HG02938 (cell line): ENCODE measurements around the gene TENM3.
A peak's percentile ranks its signal among the peaks of the same experiment; 100 is the strongest.

Source experiments
- ATAC-seq: cut with Tn5 transposase; IDR thresholded peaks from one replicate; pipeline ENCODE4 v1.9.1; 2021; ENCODE audit warnings: mild to moderate bottlenecking, moderate library complexity; ENCODE audit not compliant: unreplicated experiment

TENM3 gene

DNA sequence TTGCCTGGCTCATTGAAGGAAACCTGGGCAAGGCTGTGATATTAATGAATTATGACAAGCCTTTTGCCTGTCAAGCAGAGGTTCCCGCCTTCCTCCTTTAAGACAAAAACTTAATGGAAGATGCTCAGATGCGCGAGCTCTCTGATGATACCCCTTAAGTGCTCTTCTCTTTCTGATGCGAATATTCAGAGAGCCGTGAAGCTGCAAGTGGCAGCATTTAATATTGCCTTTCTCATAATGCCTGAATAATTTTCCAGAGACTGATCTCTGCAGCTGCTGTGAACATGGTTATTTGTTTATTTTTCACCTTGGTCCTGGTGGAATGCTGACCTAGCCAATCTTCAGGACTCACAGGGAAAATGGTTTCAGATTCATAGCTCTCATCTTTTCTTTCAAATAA lies 251.8 kb downstream of the TENM3 start:
- no peak for ATAC-seq

DNA sequence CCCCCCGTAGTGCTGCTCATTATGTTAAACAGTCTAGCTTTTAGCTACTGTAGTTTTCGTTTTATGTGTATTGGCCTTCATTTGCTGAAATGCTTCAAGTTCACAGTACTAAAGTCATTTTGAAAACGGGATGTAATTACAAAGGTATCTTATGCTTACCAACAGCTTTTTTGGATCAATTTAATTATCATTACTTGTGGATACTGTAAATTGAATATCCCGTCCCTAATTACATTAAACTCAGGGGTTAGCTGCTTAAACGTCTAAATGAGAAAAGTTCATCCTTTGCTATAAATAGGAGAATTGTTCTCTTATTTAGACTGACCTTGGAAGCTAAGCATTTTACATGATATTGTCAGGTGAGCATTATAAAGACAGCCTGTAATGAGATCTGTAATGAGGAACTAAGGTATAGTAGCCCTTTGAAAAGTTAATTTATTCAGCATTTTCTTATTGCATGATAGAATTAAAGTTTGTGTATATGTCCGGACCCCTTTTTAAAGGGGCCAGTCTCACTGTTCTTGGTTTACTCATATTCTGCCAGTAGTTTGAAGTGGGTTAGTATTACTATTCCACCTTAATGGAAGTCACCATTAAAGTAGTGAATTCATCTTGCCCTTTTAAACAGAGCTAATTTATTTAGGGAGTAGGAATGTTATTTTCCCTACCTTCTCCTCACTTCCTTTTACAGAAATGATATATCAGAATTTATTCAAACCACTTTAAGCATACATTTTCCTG lies 252.6 kb downstream of the TENM3 start:
- no peak for ATAC-seq

DNA sequence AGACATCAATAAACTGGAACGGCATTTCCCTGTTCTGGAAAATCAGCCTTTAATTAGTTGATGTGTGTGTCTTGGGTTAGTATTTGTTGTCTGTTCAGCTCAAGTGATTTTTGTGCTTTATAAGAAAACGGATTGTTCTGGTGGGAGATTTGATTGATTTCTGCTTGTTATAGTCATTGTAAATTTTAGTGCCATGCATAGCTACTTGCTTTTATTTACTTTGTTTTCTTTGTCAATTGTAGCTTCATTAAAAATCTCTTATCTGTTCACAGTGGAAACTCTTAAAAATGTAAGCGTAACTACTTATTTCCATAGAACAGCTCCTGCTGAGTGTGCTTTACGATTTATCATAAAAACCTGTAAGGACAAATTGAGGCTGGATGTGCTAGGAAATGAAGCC lies 253.2 kb downstream of the TENM3 start:
- no peak for ATAC-seq

DNA sequence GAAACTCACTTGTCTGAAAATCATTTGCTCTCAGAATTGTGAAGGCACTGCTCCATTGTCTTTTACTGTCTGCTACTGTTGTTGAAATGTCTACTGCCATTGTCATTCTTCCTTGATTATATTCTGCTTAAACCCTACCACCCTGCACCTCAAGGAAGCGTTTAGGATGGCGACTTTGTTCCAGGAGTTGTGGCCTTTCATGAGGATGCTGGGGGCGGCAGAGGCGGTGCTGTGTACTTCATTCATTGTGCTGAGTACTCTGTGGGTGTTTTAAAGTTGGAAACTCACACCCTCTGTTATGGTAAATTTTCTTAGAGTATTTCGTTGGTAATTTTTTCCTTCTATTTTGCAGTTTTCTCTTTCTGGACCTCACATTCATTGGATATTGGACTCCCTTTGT lies 258.9 kb downstream of the TENM3 start:
- ATAC-seq: no peak

DNA sequence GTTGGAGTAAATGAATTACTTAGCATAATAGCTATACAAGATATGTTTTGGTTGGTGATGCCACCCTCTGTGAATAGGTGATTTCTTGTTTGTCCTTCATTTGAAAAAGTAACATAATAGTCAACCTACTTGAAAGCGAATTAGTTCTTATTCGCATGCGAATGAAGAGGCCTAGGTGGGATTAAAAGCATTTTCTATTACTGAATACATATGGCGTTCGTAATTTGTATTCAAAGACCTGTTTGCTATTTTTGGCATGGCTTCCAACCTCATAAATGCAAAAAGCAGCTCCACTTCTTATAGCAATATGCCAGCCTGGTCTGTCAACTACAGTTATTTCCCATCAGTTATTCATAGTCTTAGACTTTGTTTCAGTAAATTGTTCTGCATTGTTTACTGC lies 261.3 kb downstream of the TENM3 start:
- no peak for ATAC-seq

DNA sequence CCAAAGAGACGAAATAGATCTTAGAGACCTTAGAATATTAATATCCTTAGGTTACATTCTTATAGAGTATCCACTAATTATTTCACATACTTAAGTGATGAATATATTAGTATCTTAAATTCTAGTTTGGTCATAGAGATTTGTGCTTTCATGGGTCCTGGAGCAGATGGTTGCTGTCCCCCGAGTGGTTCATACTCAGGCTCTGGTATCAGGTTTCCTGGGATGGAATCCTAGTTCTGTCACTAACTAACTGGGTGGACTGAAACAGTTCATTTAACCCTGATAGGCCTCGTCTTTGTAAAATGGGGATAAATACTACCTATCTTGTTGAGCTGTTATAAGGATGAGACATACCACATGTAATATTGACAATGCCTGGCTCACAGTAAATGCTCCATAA lies 264.6 kb downstream of the TENM3 start:
- no peak for ATAC-seq

DNA sequence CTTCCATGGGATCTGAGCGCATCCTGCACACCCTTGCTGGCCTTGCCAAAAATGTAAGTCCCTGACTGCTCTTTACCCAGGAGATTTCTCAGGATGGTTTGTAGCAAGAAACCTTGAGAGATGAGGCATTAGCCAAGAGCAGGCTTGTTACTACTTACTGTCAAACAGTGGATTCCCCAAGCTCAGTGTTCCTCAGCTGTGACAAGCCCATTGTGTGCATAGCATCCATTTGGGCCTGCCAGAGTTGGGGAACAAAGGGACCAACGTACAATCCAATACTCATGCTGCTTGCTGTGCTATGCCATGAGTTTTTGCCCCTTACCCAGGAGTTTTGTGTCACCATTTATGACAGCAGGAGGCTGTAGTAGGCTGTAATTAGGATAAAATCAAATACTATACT lies 267.6 kb downstream of the TENM3 start:
- ATAC-seq: no peak

DNA sequence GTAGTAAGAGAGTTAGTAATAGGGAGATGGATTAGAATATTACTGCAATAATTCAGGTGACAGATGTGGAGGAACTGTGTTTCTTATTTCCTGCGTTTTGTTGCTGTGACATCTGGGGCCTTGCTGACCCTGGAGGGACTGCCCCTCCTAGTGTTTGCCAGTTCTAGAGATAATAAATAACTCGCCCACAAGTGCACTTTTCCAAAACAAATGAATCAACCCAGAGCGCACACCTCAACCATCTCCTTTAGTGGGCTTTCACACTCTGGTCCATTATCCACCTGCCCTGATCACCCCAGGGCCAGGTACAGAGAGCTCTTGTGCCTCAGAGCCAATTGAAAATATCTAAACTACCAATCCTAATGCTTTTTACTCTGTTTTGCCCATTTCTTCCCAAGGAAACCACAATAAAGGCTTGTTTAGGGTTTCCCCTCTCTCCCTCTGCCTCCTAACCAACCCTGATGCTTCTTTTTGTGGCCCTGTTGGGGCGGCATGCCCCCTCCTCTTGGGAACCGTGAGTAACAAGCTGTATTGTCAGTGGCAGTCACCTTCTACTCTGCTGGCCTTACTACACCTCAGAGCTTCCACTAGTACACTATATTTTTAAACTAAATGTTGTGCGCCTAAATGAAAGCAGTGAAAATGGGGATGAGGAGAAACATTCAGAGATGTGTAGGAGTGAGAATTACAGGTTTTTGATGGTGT lies 270.5 kb downstream of the TENM3 start:
- ATAC-seq: peak; percentile 58

DNA sequence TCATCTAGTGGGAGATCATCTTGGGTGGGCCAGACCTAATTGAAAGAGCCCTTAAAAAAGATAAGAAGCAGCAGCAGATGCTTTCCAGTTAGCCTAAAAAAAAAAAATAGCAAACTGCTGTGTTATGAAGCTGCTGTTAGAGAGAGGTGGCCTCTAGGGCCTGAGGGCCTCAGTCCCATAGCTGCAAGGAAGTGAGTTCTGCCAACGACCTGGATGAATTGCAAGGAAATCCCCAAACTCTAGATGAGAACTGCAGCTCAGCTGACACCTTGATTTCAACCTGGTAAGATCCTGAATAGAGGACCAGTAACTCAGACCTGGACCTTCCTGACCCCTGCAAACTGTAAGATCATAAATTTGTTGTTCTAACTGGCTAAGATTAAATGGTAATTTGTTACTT lies 275.2 kb downstream of the TENM3 start:
- ATAC-seq: no peak

DNA sequence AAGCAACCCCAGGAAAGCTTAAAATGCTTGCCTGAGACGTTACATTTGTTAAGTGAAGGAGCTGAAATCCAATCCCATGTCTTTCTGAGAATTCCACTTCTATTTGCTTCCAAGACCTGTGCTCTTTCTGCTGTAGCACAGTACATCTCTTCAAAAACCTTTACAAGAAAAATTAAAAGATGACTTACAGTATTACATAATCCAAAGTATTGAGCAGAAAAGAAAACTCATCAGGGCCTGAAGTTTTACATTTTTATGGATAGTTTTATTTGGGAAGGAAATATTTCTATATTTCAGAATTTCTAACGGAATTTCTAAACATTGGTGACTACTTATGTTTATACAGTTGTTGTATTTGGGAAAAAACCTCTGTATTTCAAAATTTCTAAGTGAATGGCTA lies 276.3 kb downstream of the TENM3 start:
- no peak for ATAC-seq

DNA sequence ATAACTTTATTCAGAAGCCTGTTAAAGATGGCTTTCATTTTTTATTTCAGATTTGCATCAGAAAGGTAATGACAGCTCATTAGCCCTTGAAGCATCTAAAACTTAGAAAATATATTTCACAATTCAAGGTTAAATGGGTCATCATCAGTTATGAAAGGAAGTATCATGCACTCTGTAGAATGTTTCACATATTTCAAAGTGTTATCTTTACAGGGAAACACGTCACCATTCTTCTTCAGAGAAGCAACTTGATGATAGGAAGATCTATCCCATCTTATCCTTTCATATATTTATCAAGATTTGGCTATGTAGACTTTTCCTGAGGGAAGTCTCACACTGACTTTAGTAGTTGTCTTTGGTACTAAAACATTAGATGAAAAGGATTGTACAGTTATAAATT lies 277.8 kb downstream of the TENM3 start:
- ATAC-seq: no peak

DNA sequence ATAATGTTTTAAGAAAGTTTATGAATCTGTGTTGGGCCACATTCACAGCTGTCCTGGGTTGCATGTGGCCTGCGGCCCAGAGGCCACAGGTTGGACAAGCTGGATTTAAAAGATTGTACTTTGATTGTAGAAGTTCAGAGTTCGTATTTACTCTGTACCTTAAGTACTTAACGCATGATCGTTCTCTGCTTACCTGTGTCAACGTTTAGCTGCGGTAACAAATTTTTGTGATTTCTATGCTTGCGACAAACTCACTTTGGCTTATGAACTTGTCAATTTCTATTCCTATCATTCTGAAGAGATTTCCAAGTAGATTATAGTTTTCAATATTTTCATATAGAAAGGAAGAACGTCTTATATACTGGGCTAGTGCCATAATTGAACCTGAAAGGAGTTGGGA lies 285.6 kb downstream of the TENM3 start:
- ATAC-seq: no peak

DNA sequence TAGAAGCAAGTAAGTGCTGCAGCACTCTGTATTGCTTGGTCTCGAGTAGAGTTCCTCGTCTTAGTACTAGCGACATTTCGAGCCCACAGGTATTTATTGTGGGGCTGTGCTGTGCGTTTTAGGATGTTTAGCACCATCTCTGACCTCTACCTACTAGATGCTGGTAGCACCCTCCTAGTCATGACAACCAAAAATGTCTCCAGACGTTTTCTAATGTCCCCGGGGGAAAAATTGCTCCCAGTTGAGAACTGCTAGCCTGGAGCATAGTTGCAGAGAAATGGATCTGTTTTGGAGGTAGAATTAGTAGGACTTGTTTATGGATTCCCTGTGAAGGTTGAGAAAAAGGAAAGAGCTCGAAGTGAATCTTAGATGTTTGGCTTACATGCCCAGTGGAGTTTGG lies 287.2 kb downstream of the TENM3 start:
- ATAC-seq: no peak

DNA sequence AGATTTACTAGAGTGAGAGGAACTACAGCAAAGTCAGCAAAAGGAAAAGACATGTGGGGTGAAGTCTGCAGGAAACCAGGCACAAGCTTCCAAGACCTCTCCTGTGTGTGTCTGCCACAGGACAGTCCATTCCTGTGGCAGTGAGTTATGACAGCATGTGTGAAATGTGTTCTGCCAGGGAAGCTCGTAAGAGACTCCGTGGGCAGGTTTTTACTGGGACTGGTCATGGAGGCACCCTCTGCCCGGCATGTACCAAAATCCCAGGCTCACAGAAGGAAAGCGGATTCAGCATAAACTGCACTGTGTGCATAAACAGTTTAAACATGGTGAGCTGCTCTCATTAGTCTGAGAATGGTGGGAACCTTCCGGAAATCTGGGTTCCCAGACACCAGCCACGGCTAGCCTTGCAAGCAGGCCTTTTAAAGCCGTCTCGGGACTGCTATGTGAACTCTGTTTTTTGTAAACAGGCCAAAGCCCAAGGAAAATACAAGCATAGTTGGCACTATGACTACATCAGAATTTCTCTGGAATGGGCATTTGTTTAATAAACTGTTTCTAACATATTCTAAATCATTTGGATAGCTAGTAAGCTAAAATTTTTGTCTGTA lies 288.5 kb downstream of the TENM3 start:
- ATAC-seq: no peak

DNA sequence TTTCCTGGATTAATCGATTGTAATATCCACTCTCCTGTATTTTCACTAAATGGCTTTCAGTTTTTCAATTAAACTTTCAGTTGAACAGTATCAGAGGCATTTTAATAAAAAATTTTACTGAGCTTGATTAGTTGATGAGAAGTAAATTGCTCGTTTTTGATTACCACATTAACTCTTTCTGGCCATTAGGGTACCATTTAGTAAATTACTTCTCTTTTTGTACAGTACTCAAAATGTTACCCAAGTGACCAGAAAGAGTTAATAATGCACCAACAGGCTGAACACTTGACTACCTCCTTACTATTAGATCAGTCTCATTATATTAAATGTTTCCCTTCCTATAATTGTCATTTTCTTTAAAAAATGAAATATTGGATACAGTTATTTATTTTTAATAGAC lies 289.2 kb downstream of the TENM3 start:
- ATAC-seq: no peak

DNA sequence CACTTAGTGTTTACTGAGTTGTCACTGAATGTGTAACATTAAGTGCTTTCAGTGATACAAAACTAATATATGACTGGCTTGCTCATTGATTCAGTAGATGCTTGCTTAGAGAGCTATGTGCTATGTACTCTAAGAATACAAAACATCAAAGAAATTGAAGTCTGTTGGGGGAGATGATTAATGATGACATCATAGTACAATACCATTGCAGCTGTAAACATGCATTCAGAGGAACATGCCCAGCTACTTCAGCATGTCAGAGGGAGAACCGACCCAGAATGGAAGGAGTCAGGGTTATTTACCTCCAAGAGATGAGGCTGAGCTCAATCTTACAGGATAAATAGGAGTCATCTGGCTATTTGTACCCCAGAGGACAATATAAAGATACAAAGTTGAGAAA lies 290.8 kb downstream of the TENM3 start:
- ATAC-seq: no peak

DNA sequence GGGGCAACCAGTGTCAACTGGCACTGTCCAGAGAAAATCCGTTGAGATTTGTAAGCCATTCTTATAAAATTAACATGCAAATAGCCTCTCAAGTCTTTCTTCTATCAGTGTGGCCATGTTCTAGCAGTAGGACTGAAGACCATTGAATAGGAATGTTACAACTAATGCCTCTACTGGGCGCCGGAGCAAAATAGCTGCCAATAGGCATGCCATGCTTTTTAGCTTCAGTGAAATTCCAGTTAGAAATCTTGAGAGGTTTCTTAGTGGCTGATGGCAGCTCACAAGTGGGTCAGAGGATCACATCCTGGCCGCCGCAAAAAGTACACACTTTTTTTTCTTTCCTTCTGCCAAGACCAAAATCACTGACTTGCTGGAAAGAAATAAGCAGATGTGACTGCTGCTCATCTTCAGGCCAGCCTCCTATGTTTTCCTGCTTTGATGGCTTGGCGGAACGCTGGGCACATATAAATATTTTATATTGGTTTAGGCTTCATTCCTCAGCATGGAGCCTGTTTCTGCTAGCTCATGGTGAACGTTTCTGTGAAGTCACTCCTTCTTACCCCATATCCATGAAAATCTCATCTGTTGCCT lies 293.1 kb downstream of the TENM3 start:
- no peak for ATAC-seq

DNA sequence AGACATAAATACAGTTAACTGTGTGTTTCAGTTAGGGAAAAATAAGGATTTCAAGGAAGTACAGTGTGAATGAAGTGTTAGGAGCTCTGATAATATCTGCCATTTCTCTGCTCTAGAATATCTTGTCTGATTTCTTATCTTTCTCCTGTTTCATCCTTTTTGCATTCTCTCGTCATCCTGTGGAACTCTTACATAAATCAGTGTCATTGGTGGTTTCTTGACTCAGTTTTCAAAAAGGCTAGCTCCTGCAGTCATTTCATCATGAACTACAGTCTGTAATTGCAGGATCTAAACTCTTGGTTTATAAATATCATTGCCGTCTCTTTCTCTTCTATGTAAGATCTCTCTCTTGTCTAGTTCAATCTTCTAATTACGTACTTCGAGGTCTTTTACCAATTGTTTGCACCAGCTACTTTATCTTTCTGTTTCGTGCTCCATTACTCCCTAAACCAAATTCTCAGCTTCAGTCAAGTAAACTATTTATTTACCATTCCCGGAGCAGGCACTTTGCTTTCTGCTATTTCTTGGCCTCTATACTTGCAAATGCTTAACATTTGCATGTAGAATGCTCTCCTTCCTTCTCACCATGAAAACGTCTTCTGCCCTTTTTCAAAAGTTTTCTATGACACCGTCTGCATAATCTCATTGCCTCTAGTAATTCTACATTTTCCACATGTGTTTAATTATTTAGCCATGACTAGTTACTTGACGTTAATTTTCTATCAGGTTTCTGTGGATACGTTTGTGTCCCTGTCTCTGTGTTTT lies 294.0 kb downstream of the TENM3 start:
- no peak for ATAC-seq

DNA sequence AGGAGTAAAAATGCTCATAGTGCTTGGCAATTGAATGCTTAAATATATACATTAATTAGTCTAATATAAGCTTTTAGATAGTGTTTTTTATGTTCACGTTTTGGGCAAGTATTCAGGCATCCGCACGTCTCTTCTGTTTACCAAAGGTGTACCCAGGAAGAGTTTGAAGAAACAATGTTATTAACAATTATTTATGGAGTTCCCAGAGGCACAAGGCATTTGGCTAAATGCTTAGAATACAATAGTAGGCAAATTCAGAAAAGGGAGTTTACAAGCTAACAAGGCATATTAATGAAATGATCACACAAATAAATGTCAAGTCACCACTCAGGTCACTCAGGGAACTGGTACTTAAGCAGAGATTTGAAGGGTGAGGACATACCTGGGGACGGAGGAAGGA lies 294.8 kb downstream of the TENM3 start:
- no peak for ATAC-seq

DNA sequence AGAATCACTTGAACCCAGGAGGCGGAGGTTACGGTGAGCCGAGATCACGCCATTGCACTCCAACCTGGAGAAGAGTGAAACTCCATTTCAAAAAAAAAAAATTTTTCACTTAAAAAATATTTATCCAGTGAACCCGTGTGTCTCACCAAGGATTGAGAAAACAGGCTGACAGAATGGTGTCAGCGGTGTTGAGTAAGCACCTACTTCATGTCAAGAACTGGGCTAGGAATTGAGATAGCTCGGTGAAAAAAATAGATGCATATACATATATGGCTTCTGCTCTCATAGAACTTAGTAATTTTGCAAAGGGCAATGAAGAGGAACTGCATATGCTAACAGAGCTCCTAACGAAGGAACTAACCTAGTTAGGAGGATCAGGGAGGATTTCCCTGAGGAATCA lies 297.3 kb downstream of the TENM3 start:
- ATAC-seq: no peak

DNA sequence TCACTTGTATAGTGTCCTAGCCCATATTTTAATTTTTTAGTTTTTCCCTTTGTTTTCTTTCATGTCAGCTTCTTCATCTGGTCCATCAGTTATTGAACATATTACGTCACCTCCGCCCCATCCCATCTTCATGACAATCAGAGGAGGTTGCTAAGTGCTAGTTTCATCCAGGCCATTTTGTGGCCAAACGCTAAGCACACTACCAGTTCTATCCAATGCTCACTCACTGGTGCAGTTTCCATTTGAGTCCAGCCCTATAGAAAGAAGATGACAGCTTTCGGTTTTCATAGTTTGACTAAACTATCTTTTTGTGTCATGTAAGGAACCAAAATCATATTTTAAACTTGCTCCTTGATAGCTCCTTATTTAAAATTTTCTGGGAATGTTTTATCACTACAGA lies 304.2 kb downstream of the TENM3 start:
- ATAC-seq: peak; percentile 100
